B cell (primary cell): ENCODE data around the gene PHACTR2. TPM values are rescaled to one million over a fixed set of nuclear protein-coding genes. Genes with fewer than 3 reads are reported as not detected.

Source experiments
- ATAC-seq: fragments of 200-7000 bp; cut with Tn5 transposase; one replicate; pipeline ENCODE4 v1.10.0; 2021; ENCODE audit warnings: low read depth, mild to moderate bottlenecking, moderate number of reproducible peaks, moderate library complexity
- CTCF ChIA-PET: fragments of 350-600 bp; sonication (Branson Sonifier 250); formaldehyde crosslinking; loops from one replicate; lab custom pipeline; 2021; ENCODE audit warnings: antibody characterized with exemption, inconsistent platforms; lab: Charles Lee
- POLR2A ChIA-PET: fragments of 350-600 bp; sonication (Branson Sonifier 250); formaldehyde crosslinking; loops from one replicate; lab custom pipeline; 2021; ENCODE audit warnings: antibody characterized with exemption; lab: Charles Lee
- DNase-seq: peaks from one replicate; pipeline ENCODE4 v3.0.0; 2013
- H2AFZ ChIP-seq: 2 replicates; pipeline ENCODE4 v1.6.1; 2012; ENCODE audit warnings: mild to moderate bottlenecking, low read depth, low read length; ENCODE audit not compliant: insufficient read depth, poor library complexity, severe bottlenecking
- H3K27ac ChIP-seq, 2 donors: 1 replicate in 1 of 2; 2 replicates in 1 of 2; pipeline ENCODE4 v1.5.1; 2012 to 2013; ENCODE audit warnings: low read length in 2 of 2, mild to moderate bottlenecking in 2 of 2, moderate library complexity in 1 of 2
- H3K27me3 ChIP-seq, 4 experiments: fragments of 200-600 bp in 1 of 4; sonication (generic) in 1 of 4; replicated peaks in 1 of 4; 1 replicate in 2 of 4; 2 replicates in 2 of 4; pipeline versions ENCODE4 v1.6.1 to v1.7.0; 2013 to 2016; ENCODE audit warnings: low read length in 3 of 4, mild to moderate bottlenecking in 2 of 4, mixed read lengths in 1 of 4, moderate library complexity in 1 of 4; ENCODE audit not compliant: insufficient read depth in 4 of 4, control insufficient read depth in 3 of 4; ENCODE audit errors: control extremely low read depth in 1 of 4
- H3K36me3 ChIP-seq, 2 experiments: replicated peaks in 1 of 2; 1 replicate in 1 of 2; 2 replicates in 1 of 2; pipeline versions ENCODE4 v1.6.1 to v1.7.1; 2013; ENCODE audit warnings: low read length in 1 of 2; ENCODE audit not compliant: insufficient read depth in 2 of 2, control insufficient read depth in 1 of 2; ENCODE audit errors: control extremely low read depth in 1 of 2, extremely low read depth in 1 of 2
- H3K4me1 ChIP-seq, 2 donors: fragments of 200-600 bp in 1 of 2; sonication (generic) in 1 of 2; 1 replicate in 1 of 2; 2 replicates in 1 of 2; pipeline versions ENCODE4 v1.5.1 to v1.6.1; 2013 to 2017; ENCODE audit warnings: low read length in 2 of 2; ENCODE audit not compliant: control insufficient read depth in 2 of 2, insufficient read depth in 2 of 2
- H3K4me2 ChIP-seq: replicated peaks from 2 replicates; pipeline ENCODE3; 2012; ENCODE audit warnings: mild to moderate bottlenecking, low read depth, low read length; ENCODE audit not compliant: poor library complexity, severe bottlenecking
- H3K4me3 ChIP-seq, 5 experiments: fragments of 200-600 bp in 1 of 5; sonication (generic) in 1 of 5; 1 replicate in 3 of 5; 2 replicates in 2 of 5; pipeline versions ENCODE4 v1.5.1 to v1.7.0; 2011 to 2016; ENCODE audit warnings: low read length in 4 of 5, mild to moderate bottlenecking in 4 of 5, low read depth in 2 of 5, control low read depth in 1 of 5, moderate library complexity in 1 of 5; ENCODE audit not compliant: insufficient read depth in 1 of 5; ENCODE audit errors: control extremely low read depth in 1 of 5, extremely low read depth in 1 of 5
- H3K79me2 ChIP-seq: fragments of 200-600 bp; sonication (generic); one replicate; pipeline ENCODE4 v1.6.0; 2016; ENCODE audit warnings: low read length; ENCODE audit not compliant: control insufficient read depth, insufficient read depth
- H3K9ac ChIP-seq: fragments of 200-600 bp; sonication (generic); 2 replicates; pipeline ENCODE4 v1.6.1; 2017; ENCODE audit warnings: mild to moderate bottlenecking, low read length, moderate library complexity
- H3K9me3 ChIP-seq, 3 donors: one replicate each; pipeline versions ENCODE4 v1.6.1 to v1.7.1; 2013; ENCODE audit warnings: low read length in 2 of 3; ENCODE audit not compliant: control insufficient read depth in 2 of 3, insufficient read depth in 1 of 3; ENCODE audit errors: control extremely low read depth in 1 of 3
- H4K20me1 ChIP-seq: 2 replicates; pipeline ENCODE4 v1.6.0; 2012; ENCODE audit warnings: mild to moderate bottlenecking, low read length; ENCODE audit not compliant: insufficient read depth, control insufficient read depth, poor library complexity, severe bottlenecking
- H3K27ac Mint-ChIP-seq: one replicate; pipeline ENCODE4 v1.8.0; 2021; ENCODE audit warnings: mixed read lengths
- H3K27me3 Mint-ChIP-seq: one replicate; pipeline ENCODE4 v1.8.0; 2021; ENCODE audit warnings: mixed read lengths
- H3K4me1 Mint-ChIP-seq: one replicate; pipeline ENCODE4 v1.8.0; 2021; ENCODE audit warnings: mixed read lengths
- H3K4me3 Mint-ChIP-seq: one replicate; pipeline ENCODE4 v1.8.0; 2021; ENCODE audit warnings: mixed read lengths
- H3K9me3 Mint-ChIP-seq: one replicate; pipeline ENCODE4 v1.8.0; 2022; ENCODE audit warnings: mixed read lengths; ENCODE audit not compliant: insufficient read depth
- EZH2 ChIP-seq: IDR thresholded peaks from 2 replicates; pipeline ENCODE4 v1.6.1; 2012; ENCODE audit warnings: borderline replicate concordance, low read depth, mild to moderate bottlenecking, moderate library complexity, low read length; ENCODE audit not compliant: insufficient read depth, poor library complexity, severe bottlenecking
- WGBS: methylation state at CpG from one replicate; pipeline ENCODE4 v1.1.5; 2013; ENCODE audit warnings: missing lambda C conversion rate; ENCODE audit not compliant: insufficient coverage; 5-methylcytosine and 5-hydroxymethylcytosine counted together
- intact Hi-C: fragments of 100-400 bp; cut with micrococcal nuclease; formaldehyde crosslinking; loops from one replicate; pipeline ENCODE4 v1.10.0; 2022
- polyA plus RNA-seq: library from polyadenylated mRNA; depleted of rRNA; stranded (reverse); fragments of >200 nt; gene quantifications from 2 replicates; pipeline ENCODE4 v1.2.3, GENCODE V29; 2012
- total RNA-seq, 2 donors: library from RNA; stranded (reverse); fragments of 120-200 nt in 1 of 2; gene quantifications; 1 replicate in 1 of 2; 2 replicates in 1 of 2; pipeline versions ENCODE4 v1.2.3 to v1.2.4, GENCODE V29; 2013 to 2022
- TF ChIP-seq, protein P1 (sequence below): fragments of 200-600 bp; IDR thresholded peaks from one replicate; pipeline ENCODE4 v1.8.0; 2022; ENCODE audit warnings: antibody characterized with exemption, mild to moderate bottlenecking

Gene PHACTR2
- total and polyA plus RNA-seq, 2 donors (not counting 1 experiment from before 2014, with no cell fraction given), result 1.1 to 10.6 TPM

DNA sequence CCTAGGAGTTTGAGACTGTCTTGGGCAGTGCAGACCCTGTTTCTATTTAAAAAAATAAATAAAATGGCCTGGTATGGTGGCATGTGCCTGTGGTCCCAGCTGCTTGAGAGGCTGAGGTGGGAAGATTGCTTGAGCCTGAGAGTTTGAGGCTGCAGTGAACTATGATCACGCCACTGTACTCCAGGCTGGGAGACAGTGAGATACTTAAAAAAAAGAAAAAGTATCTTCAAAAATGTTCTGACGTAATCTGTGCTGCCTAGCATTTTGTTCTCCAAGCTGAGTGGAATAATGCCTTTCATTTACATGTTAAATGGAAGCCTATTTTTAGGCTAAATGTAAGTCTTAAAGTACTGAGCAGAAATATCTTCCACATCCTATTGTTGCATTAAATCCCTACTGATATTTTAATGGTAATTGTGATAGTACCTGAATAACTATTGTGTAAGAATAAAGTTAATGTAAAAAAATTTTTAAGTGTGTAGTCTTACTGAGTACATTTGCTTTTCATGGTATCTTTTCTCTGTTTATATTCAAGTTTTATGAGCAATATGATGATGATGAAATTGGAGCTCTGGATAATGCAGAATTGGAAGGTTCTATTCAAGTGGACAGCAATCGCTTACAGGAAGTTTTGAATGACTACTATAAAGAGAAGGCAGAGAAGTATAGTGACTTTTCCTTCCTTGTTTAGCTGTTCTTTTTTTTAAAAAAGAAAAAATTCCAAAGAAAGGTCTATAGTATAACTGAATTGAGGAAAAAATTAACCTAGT lies 182.3 kb downstream of the PHACTR2 start:
- Histone ChIP-seq H3K9ac (no peak overlapping the region), H3K79me2 (no peaks in the 10 kb centered on the region), H2AFZ (no peak overlapping the region), H3K36me3 (peaks cover 21 to 90% of the 10 kb centered on the region in 2 experiments), H3K4me2 (no peak overlapping the region), H3K4me3 (no peak overlapping the region), H3K9me3 (peaks cover 0 to 6% (median 0%) of the 10 kb centered on the region in 3 donors), H3K27ac (no peak overlapping the region), H3K4me1 (no peaks in the 10 kb centered on the region), H4K20me1 (peaks cover 4% of the 10 kb centered on the region), H3K27me3 (no peaks in the 10 kb centered on the region)
- 100% methylated on average over 1 of the region's 3 CpGs for WGBS
- intact Hi-C loops, result no loop called here
- ChIA-PET CTCF (interaction anchor here (1.1 kb wide), 1 partner anchor 17 kb away, joined by 4 read pairs; the partner anchor contains the start of gene LTV1), POLR2A (no interaction called here)
- Mint-ChIP-seq H3K27me3 (no peaks in the 10 kb centered on the region), H3K4me1 (no peaks in the 10 kb centered on the region), H3K4me3 (no peak overlapping the region), H3K27ac (no peak overlapping the region), H3K9me3 (peaks cover 9% of the 10 kb centered on the region)
- DNase-seq (no peak), ATAC-seq (no peak)
- TF ChIP-seq EZH2, result no peak
- TF ChIP-seq, protein P1, sequence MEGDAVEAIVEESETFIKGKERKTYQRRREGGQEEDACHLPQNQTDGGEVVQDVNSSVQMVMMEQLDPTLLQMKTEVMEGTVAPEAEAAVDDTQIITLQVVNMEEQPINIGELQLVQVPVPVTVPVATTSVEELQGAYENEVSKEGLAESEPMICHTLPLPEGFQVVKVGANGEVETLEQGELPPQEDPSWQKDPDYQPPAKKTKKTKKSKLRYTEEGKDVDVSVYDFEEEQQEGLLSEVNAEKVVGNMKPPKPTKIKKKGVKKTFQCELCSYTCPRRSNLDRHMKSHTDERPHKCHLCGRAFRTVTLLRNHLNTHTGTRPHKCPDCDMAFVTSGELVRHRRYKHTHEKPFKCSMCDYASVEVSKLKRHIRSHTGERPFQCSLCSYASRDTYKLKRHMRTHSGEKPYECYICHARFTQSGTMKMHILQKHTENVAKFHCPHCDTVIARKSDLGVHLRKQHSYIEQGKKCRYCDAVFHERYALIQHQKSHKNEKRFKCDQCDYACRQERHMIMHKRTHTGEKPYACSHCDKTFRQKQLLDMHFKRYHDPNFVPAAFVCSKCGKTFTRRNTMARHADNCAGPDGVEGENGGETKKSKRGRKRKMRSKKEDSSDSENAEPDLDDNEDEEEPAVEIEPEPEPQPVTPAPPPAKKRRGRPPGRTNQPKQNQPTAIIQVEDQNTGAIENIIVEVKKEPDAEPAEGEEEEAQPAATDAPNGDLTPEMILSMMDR, result no peak

DNA sequence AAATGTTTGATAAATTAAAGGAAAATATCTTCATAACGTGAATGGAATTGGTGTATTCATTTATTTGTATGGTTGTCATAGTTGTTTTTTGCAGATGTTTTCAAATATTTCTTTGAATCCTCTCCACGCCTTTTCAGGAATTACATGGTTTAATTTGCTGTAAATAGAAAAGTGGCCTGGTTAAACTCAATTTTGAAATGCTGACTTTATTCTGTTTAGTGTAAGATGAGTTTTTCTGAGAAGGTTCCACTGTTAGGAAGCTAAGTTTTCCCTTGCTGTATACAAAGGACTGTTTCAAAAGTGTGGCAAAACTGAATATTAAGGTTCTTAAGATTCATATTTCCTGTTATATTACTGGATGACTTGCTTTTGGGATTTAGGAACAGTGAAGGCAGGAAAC lies 186.0 kb downstream of the PHACTR2 start:
- ChIA-PET POLR2A (no interaction called here), CTCF (no interaction called here)
- H3K9me3 Mint-ChIP-seq, result no peaks in the 10 kb centered on the region

More for the DNA sequence above, 186.0 kb downstream of the PHACTR2 start:
- H3K9ac ChIP-seq, result no peak overlapping the region
- no peak overlapping the region for H3K27ac Mint-ChIP-seq
- H4K20me1 ChIP-seq, result no peaks in the 10 kb centered on the region
- H3K4me1 Mint-ChIP-seq, result no peaks in the 10 kb centered on the region
- DNase-seq (no peak), ATAC-seq (no peak)
- WGBS, result no CpG with 5 or more reads among the region's 2 CpGs
- H3K4me2 ChIP-seq, result no peak overlapping the region
- peaks cover 17 to 53% of the 10 kb centered on the region in 2 experiments for H3K36me3 ChIP-seq
- H3K4me3 ChIP-seq, result no peak overlapping the region
- no peaks in the 10 kb centered on the region for H3K9me3 ChIP-seq
- H3K79me2 ChIP-seq, result no peaks in the 10 kb centered on the region
- H3K27me3 ChIP-seq, result no peaks in the 10 kb centered on the region
- no peak overlapping the region for H2AFZ ChIP-seq
- no peak overlapping the region for H3K27ac ChIP-seq
- H3K4me3 Mint-ChIP-seq, result no peak overlapping the region
- intact Hi-C loops, result no loop called here
- H3K27me3 Mint-ChIP-seq, result no peaks in the 10 kb centered on the region
- TF ChIP-seq EZH2, result no peak
- TF ChIP-seq, protein P1, result no peak
- no peaks in the 10 kb centered on the region for H3K4me1 ChIP-seq
